ENCODE data around the gene IL1R1.

Gene IL1R1

GRCh38 chr2:102138331-102138730 lies 4.2 kb upstream of the IL1R1 start:
- no peak for DNase-seq (ENCODE audit: low read depth)

- no peak for DNase-seq (ENCODE audit: low read depth)
Measured at GRCh38 chr2:102139851-102140250, 2.7 kb upstream of the IL1R1 start.

- no peak for DNase-seq (ENCODE audit: low read depth)
Measured at GRCh38 chr2:102140377-102140776, 2.2 kb upstream of the IL1R1 start.

GRCh38 chr2:102141011-102141943 lies 1.3 kb upstream of the IL1R1 start:
- DNase-seq (ENCODE audit: low read depth) = peak; percentile 90

- DNase-seq (ENCODE audit: low read depth) = no peak
Measured at GRCh38 chr2:102142829-102143449, 393 bp downstream of the IL1R1 start.

GRCh38 chr2:102143450-102143985 lies 972 bp downstream of the IL1R1 start:
- DNase-seq (ENCODE audit: low read depth) = no peak

- no peak for DNase-seq (ENCODE audit: low read depth)
Measured at GRCh38 chr2:102144128-102144527, 1.6 kb downstream of the IL1R1 start.

- no peak for DNase-seq (ENCODE audit: low read depth)
Measured at GRCh38 chr2:102145107-102145506, 2.6 kb downstream of the IL1R1 start.

- no peak for DNase-seq (ENCODE audit: low read depth)
Measured at GRCh38 chr2:102145934-102146333, 3.4 kb downstream of the IL1R1 start.

GRCh38 chr2:102147935-102148334 lies 5.4 kb downstream of the IL1R1 start:
- DNase-seq (ENCODE audit: low read depth) = no peak

- DNase-seq (ENCODE audit: low read depth) = no peak
Measured at GRCh38 chr2:102149243-102149642, 6.7 kb downstream of the IL1R1 start.

- no peak for DNase-seq (ENCODE audit: low read depth)
Measured at GRCh38 chr2:102149644-102150455, 7.3 kb downstream of the IL1R1 start.

GRCh38 chr2:102154364-102154763 lies 11.8 kb downstream of the IL1R1 start:
- DNase-seq (ENCODE audit: low read depth) = no peak

- no peak for DNase-seq (ENCODE audit: low read depth)
Measured at GRCh38 chr2:102154946-102155702, 12.6 kb downstream of the IL1R1 start.

GRCh38 chr2:102155703-102156515 lies 13.4 kb downstream of the IL1R1 start:
- peak; percentile 54 for DNase-seq (ENCODE audit: low read depth)

- no peak for DNase-seq (ENCODE audit: low read depth)
Measured at GRCh38 chr2:102158011-102158755, 15.6 kb downstream of the IL1R1 start.

GRCh38 chr2:102159295-102159694 lies 16.7 kb downstream of the IL1R1 start:
- DNase-seq (ENCODE audit: low read depth) = no peak

- DNase-seq (ENCODE audit: low read depth) = peak; percentile 64
Measured at GRCh38 chr2:102166189-102166845, 23.8 kb downstream of the IL1R1 start.

- DNase-seq (ENCODE audit: low read depth) = no peak
Measured at GRCh38 chr2:102168026-102168771, 25.7 kb downstream of the IL1R1 start.
